ENCODE results near the gene CCDC28B.
A peak's percentile ranks its signal among the peaks of the same experiment; 100 is the strongest.

The CCDC28B gene

DNA sequence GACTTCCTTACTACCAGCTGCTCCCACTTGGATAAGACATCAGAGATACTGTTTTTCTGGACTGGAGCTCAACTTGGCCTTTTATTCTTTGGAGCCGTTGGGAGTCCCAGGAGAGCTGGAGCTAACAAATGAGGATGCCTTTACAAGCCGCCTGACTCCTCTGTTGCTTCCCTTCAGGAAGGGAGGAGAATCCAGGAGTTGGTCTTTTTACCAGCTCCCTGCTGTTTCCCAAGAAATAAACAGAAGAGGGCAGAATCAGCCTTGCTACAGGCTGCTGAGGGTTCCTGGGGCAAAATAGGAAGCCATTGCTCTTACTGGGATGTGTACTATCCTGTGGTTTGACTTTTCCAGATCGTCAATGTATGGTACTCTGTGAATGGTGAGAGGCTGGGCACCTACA is 23.3 kb downstream of the CCDC28B start:
- DNase-seq: no peak

DNA sequence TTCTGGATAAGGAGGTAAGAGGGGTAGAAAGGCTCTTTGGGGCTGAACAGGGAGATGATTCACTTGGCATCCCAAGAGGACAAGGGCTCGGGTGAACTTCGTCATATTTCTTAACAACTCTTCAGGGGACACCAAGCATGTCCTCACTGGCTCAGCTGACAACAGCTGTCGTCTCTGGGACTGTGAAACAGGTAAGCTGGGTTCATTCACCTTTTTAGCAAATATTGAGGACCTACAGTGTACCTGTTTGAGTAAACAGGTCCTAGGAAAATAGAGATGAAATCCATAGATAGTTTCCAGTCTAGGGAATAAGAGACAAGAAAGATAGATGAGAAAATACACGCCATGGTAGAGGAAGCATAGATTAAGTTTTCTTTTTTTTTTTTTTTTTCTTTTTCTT is 23.9 kb downstream of the CCDC28B start:
- no peak for DNase-seq

- DNase-seq: no peak
Measured at GRCh38 chr1:32228771-32229170, 28.4 kb downstream of the CCDC28B start.

DNA sequence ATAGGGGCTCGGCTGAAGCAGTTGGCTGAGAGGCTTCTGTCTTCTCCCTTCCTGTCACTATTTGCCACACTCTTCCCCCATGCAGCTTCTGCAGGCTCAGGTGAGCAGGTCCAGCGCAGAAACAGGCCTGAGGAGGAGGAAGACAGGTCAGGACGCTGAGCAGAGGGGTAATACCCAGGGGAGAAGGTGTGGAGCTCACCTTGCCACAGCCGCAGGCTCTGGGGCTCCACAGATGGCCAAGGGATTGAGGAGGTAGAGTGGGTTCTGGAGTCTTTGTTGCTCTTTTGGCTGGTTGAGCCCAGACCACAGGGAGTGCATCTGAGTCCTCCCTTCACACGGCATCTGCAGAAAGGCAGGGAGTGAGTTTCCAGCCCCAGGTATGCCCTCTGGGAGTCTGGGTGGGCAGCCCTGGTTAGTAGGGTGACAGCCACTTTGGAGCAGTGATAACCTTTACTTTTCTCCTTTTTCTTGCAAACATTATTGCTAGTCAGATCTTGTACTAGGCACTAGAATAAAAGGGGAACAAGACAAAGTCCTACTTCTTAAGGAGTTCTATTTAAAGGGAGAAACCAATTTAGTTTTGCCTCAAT is 31.5 kb downstream of the CCDC28B start:
- no peak for DNase-seq

- no peak for DNase-seq
Measured at GRCh38 chr1:32232558-32233304, 32.3 kb downstream of the CCDC28B start.

DNA sequence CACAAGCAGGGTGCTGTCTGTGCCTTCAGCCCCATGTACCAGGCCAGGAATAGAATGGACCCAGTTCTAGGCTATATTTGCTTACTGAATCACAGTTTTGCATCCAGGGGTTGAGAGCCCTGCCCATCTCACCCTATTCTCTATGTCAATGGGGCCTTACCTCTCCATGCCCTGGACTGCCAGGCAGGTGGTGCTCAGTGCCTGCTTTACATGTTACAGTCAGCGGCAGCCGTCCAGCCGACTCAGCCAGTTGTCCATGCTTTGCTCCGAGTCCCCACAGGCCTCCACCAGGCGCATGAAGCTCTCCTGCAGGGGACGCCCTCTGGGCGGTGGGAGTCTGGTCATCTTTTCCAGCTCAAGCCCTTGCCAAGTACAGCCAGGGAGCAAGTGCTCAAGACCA is 34.4 kb downstream of the CCDC28B start:
- DNase-seq: no peak

DNA sequence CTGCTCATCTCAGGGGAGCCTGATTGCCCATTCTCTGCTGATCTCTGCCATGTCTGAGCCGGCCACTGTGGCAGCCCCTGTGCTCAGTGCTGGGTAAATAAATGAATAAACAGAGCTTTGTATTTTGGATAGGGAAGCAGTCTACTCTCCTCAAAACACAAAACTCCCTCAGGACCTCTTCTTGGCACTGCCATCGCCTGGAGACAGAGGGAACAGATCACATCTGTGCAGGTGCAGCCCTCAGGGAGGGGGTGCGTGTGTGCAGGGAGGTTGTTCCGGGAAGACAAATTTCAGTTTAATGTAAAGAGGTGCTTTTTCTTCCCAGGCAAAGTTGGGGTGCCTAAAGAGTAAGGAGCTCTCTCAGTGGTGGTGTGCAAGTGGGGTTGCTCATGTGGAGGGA is 38.9 kb downstream of the CCDC28B start:
- no peak for DNase-seq

- no peak for DNase-seq
Measured at GRCh38 chr1:32239790-32240139, 39.4 kb downstream of the CCDC28B start.

- peak; percentile 58 for DNase-seq
Measured at GRCh38 chr1:32240140-32240951, 40.0 kb downstream of the CCDC28B start.

GRCh38 chr1:32241001-32241763 is 40.8 kb downstream of the CCDC28B start:
- DNase-seq: no peak

DNA sequence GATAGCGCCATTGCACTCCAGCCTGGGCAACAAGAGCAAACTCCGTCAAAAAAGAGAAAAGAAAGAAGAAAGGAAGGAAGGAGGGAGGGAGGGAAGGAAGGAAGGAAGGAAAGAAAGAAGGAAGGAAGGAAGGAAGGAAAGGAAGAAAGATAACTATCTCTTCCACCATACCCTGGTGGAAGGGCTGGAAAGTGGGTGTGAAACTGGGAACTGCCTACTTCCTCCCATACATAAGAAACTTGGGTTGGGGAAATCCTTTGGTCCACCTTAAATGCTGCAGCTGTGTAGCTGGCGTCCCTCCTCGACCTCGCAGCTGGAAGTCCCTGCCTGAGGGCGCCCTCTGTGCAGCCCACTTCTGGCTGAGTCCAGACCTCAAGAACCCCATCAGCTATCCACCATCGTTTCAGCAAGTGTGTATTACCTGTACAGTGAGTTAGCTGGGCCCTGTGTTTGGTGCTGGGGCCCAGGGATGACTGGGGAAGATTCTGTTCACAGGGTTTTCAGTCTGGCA is 42.0 kb downstream of the CCDC28B start:
- no peak for DNase-seq

DNA sequence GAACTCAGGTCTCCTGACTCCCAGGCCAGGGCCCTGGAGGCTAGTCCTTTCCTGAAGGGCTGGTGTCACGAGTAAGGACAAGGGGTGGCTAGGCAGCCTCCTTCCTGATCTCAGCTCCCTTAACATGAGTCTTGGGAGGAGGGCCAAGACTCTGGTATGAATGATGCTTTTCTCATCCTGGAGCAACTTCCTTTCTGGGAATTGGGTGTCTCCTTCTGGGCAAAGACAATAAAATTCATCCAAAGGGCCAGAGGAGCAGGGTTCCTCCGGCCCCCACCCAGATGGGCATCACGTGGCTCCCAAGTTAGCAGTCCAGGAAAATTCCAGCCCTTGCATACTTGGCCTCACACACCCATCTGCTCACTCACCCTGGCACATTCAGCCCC is 46.5 kb downstream of the CCDC28B start, which contains the start of gene FAM167B:
TSS of gene FAM167B (plus strand) at position 335 of the 386 bp plus-strand sequence. CDS start 200 bp downstream, outside the sequence.
- no peak for DNase-seq

DNA sequence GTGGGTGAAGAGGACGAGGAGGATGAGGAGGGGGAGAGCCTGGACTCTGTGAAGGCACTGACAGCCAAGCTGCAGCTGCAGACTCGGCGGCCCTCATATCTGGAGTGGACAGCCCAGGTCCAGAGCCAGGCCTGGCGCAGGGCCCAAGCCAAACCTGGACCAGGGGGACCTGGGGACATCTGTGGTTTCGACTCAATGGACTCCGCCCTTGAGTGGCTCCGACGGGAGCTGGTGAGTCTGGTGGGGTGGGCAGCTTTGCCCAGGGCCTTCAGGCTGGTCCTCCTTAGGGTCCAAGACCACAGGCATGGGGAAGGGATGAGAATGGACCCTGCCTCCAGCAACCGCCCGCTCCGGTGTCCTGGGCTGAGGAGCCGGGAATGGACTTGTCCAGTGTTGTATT is 47.1 kb downstream of the CCDC28B start:
- no peak for DNase-seq

DNA sequence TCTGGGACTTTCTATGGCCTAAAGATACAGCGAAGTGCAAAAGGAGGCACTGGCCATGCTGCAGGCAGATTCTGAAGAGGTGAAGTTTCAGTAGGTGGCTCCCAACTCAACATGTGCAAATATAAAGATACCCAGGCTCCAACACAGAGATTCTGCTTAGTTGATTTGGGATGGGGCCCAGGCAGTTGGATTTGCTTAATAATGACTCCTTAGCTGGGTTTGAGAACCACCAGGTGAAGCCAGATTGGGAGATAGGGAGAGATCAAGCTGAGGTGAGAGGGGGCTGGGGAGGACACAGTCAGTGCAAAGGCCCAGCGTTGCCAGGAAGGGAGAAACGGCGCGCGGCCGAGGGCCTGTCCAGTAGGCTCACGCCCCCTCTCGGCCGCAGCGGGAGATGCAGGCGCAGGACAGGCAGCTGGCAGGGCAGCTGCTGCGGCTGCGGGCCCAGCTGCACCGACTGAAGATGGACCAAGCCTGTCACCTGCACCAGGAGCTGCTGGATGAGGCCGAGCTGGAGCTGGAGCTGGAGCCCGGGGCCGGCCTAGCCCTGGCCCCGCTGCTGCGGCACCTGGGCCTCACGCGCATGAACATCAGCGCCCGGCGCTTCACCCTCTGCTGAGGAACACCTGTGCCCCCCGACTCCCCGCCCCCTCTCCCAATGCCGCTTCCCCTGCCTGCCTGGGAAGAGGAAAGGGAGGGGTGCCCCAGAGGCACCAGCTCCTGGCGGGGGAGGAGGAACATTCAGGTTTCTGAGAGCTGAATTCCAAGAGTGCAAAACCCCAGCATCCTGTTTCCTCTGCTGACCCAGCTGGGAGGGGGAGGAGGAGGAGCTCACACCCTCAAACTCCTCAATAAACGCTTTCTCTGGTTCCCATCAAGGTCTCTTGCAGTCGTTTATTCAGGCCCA is 47.8 kb downstream of the CCDC28B start:
- DNase-seq: peak; percentile 77

DNA sequence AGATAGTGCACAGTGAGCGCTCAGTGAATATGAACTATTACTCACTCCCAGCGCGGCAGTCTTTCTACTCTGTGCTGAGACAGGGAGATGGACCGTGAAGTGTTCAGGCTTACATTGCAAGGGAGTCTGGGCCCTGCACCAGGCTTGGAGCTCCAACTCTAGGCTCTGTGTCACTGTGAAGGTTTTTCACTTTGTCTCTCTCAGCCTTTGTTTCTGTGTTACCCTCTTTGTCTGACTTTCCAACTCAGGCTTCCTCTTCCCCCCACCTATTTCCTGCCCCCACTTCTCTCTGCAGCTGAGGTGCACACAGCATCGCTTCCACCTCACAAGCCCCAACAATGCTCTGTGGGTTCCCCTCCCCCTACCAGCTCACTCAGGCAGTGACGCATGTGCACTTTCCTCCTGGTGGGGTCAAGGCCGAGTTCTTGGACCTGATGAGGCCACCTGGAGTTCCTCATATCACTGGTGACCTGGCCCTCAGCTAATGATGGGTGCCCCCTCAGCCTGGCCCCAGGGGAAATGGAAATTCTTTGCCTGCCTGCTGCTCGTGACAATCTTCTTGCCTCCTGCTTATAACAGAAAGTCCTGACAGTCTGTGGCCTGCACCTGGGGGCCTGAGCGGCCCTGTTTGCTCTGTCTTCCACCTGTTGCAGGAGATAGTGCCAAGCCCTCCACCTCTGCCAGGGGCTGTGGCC is 49.6 kb downstream of the CCDC28B start:
- peak; percentile 91 for DNase-seq

- peak; percentile 63 for DNase-seq
Measured at GRCh38 chr1:32250893-32251716, 50.7 kb downstream of the CCDC28B start, which contains the start of gene LCK. LCK (plus strand) TSS chr1:32251265; CDS start chr1:32274330, 23,065 bp downstream.

Data from CD4-positive, alpha-beta T cell treated with Interleukin-15 for 1 hour (primary cell).